PFSK-1 (cell line): Measurements from ENCODE around the gene PXYLP1.

Source experiments
- FOXP2 ChIP-seq: optimal IDR thresholded peaks from 2 replicates; pipeline ENCODE3; 2011; ENCODE audit warnings: borderline replicate concordance, control low read depth, inconsistent platforms; ENCODE audit not compliant: insufficient read depth; ENCODE audit errors: extremely low read length, extremely low read depth
- POLR2AphosphoS5 ChIP-seq: IDR thresholded peaks from 2 replicates; pipeline ENCODE4 v1.6.1; 2012; ENCODE audit warnings: low read depth, mild to moderate bottlenecking, control low read depth, low read length, moderate library complexity
- SIN3A ChIP-seq: IDR thresholded peaks from 2 replicates; pipeline ENCODE4 v1.6.1; 2012; ENCODE audit warnings: mild to moderate bottlenecking, low read length, moderate library complexity, borderline replicate concordance; ENCODE audit not compliant: insufficient read depth
- TAF1 ChIP-seq: IDR thresholded peaks from 2 replicates; pipeline ENCODE4 v1.6.1; 2012; ENCODE audit warnings: low read length, control low read depth, borderline replicate concordance; ENCODE audit not compliant: insufficient read depth
- TF ChIP-seq, protein P1 (sequence below), 2 experiments: IDR thresholded peaks; 2 replicates each; pipeline versions ENCODE4 v1.6.1 to v1.8.0; 2011 to 2012; ENCODE audit warnings: low read depth in 2 of 2, low read length in 2 of 2, control low read depth in 1 of 2, inconsistent platforms in 1 of 2, mild to moderate bottlenecking in 1 of 2, moderate library complexity in 1 of 2; ENCODE audit not compliant: insufficient read depth in 1 of 2

PXYLP1 gene

DNA sequence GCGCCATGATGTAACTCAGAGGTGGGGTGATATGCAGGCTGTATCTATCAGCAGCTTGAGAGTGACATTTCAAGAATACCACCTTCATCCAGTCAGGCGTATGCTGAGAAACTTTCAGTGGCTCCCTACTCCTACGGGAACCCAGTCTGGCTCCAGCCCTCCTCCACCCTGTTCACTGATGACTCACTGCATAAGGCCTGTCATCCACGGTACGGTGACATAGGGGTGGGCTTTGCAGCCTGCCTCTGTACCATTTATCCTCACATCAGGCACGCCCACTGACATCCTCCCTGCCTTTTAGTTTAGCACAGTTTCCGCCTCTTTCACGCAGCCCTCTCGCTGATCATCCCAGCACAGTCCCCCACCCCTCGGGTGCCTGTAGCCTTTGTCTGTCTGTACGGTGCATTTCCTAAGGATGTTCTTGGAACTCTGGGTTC is 11.7 kb downstream of the PXYLP1 start:
- no peak for TF ChIP-seq FOXP2
- TF ChIP-seq, protein P1, sequence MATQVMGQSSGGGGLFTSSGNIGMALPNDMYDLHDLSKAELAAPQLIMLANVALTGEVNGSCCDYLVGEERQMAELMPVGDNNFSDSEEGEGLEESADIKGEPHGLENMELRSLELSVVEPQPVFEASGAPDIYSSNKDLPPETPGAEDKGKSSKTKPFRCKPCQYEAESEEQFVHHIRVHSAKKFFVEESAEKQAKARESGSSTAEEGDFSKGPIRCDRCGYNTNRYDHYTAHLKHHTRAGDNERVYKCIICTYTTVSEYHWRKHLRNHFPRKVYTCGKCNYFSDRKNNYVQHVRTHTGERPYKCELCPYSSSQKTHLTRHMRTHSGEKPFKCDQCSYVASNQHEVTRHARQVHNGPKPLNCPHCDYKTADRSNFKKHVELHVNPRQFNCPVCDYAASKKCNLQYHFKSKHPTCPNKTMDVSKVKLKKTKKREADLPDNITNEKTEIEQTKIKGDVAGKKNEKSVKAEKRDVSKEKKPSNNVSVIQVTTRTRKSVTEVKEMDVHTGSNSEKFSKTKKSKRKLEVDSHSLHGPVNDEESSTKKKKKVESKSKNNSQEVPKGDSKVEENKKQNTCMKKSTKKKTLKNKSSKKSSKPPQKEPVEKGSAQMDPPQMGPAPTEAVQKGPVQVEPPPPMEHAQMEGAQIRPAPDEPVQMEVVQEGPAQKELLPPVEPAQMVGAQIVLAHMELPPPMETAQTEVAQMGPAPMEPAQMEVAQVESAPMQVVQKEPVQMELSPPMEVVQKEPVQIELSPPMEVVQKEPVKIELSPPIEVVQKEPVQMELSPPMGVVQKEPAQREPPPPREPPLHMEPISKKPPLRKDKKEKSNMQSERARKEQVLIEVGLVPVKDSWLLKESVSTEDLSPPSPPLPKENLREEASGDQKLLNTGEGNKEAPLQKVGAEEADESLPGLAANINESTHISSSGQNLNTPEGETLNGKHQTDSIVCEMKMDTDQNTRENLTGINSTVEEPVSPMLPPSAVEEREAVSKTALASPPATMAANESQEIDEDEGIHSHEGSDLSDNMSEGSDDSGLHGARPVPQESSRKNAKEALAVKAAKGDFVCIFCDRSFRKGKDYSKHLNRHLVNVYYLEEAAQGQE (IDR thresholded peaks at IDR 0.05; ENCODE audit: insufficient read depth in 1 of 2, low read depth in 2 of 2, low read length in 2 of 2) = no peak
- TF ChIP-seq POLR2AphosphoS5 = no peak
- TF ChIP-seq SIN3A = no peak
- no peak for TF ChIP-seq TAF1

DNA sequence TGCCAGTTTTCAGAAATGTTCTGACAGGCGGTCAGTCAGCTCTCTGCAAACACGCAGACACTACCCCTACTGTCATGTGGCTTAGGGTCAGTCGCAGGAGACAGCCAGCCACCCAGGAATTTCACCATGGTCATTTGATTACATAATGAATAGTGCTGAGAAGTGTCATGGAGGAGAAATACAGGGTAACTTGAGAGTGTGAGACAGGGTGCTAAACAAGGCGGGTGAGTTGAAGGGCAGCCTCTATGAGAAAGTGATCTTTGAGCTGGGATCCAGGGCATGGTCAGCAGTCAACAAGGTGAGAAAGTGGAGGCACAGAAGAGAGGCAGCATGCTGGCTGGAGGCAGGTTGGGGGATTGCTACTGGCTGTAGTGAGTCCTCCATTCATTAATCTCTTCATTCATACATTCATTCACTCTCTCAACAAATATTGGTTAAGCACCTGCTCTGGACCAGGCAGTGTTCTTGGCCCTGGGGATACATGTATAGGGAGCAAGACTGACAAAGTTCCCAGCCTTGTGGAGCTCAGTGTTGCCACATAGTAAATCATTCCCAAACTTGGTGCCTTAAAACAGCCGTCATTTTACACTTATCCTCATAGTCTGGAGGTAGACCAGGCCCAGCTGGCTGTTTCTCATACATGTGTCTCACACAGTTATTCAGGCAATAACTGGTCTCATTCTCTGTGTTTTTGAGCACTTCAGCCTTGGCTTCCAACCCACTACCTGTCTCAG is 14.8 kb downstream of the PXYLP1 start:
- TF ChIP-seq FOXP2 (no peak), TAF1 (no peak), SIN3A (no peak), POLR2AphosphoS5 (no peak)
- TF ChIP-seq, protein P1 (IDR thresholded peaks at IDR 0.05; ENCODE audit: insufficient read depth in 1 of 2, low read depth in 2 of 2, low read length in 2 of 2) = no peak

DNA sequence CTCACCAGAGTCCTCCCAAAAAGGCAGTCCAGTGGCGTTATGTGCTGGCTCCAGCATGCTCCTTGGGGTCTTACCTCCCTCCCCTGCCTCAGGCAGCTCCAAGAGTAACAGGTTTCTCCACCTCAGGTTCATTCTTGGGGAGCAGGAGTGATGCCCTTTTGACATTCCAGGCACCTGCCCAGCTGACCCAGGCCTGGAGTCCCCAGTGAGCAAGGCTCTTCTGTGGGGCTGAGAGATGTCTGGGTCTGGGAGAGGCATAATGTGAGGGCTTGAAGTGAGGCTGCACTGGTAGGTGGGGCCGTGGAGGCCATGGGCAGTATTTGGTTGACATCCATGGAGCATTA is 15.3 kb downstream of the PXYLP1 start:
- TF ChIP-seq POLR2AphosphoS5 = no peak
- TF ChIP-seq, protein P1 (IDR thresholded peaks at IDR 0.05; ENCODE audit: insufficient read depth in 1 of 2, low read depth in 2 of 2, low read length in 2 of 2) = no peak
- no peak for TF ChIP-seq TAF1
- no peak for TF ChIP-seq FOXP2
- TF ChIP-seq SIN3A = no peak

DNA sequence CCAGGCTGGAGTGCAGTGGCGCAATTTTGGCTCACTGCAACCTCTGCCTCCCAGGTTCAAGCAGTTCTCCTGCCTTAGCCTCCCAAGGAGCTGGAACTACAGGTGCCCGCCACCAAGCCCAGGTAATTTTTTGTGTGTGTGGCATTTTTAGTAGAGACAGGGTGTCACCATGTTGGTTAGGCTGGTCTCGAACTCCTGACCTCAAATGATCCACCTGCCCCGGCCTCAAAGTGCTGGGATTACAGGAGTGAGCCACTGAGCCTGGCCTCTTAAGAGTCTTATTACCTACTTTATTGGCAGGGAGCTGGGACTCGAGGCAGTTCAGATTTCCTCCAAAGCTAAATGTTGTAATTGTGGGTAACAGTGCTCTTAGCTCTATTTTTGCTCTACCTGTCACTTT is 16.4 kb downstream of the PXYLP1 start:
- TF ChIP-seq SIN3A = no peak
- TF ChIP-seq TAF1 = no peak
- TF ChIP-seq FOXP2 = no peak
- no peak for TF ChIP-seq POLR2AphosphoS5
- TF ChIP-seq, protein P1 (IDR thresholded peaks at IDR 0.05; ENCODE audit: insufficient read depth in 1 of 2, low read depth in 2 of 2, low read length in 2 of 2) = no peak

DNA sequence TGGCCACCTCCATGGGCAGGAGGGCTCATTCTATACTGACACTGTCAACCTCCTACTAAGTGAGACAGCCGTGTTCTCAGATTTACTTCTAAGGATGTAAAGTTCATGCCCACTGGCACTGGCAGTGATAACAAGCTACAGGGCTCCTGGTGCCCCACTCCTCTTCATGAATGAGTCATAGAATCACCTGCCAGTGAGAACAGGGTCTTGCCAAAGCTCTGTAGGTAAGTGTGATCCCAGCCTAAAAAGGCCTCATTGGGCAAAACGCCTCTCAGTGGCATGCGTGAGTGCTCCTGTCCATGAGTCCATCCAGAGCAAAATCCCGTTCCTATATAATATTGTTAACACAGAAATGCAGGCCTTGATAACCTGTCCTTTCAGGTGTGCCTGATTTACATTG is 17.4 kb downstream of the PXYLP1 start:
- no peak for TF ChIP-seq FOXP2
- TF ChIP-seq POLR2AphosphoS5 = no peak
- TF ChIP-seq, protein P1 (IDR thresholded peaks at IDR 0.05; ENCODE audit: insufficient read depth in 1 of 2, low read depth in 2 of 2, low read length in 2 of 2) = no peak
- no peak for TF ChIP-seq SIN3A
- TF ChIP-seq TAF1 = no peak
